MCF 10A (cell line): ENCODE data around the gene MTOR. TPM values are rescaled to one million over a fixed set of nuclear protein-coding genes. Genes with fewer than 3 reads are reported as not detected.

Experiments used
- BruUV-seq: library from RNA; stranded (reverse); fragments of 400-500 nt; replicated peaks from 2 replicates; lab custom pipeline; 2021; lab: Mats Ljungman, UMichigan
- CTCF ChIA-PET: fragments of 300-600 bp; sonication (Branson Sonifier 250); formaldehyde crosslinking; extraction: SDS; loops from one replicate; lab custom pipeline; 2021; ENCODE audit warnings: antibody characterized with exemption, inconsistent platforms; lab: Yijun Ruan, JAX
- POLR2A ChIA-PET: fragments of 300-600, 350-650 bp; sonication (Branson Sonifier 250); formaldehyde crosslinking; extraction: SDS; loops from one replicate; lab custom pipeline; 2020; ENCODE audit warnings: antibody characterized with exemption, inconsistent platforms; lab: Yijun Ruan, JAX
- DNase-seq: peaks from one replicate; pipeline ENCODE4 v3.0.0-alpha.2; 2018; ENCODE audit not compliant: unreplicated experiment
- H3K27ac Mint-ChIP-seq: one replicate; pipeline ENCODE4 v1.8.0; 2022; ENCODE audit warnings: mild to moderate bottlenecking, low read depth, mixed read lengths; ENCODE audit not compliant: unreplicated experiment
- H3K27me3 Mint-ChIP-seq: one replicate; pipeline ENCODE4 v1.8.0; 2022; ENCODE audit warnings: mixed read lengths; ENCODE audit not compliant: insufficient read depth, unreplicated experiment
- H3K36me3 Mint-ChIP-seq: one replicate; pipeline ENCODE4 v1.8.0; 2022; ENCODE audit warnings: mild to moderate bottlenecking, moderate library complexity, mixed read lengths; ENCODE audit not compliant: insufficient read depth, unreplicated experiment
- H3K4me1 Mint-ChIP-seq: one replicate; pipeline ENCODE4 v1.8.0; 2022; ENCODE audit warnings: mixed read lengths; ENCODE audit not compliant: insufficient read depth, unreplicated experiment
- H3K4me3 Mint-ChIP-seq: one replicate; pipeline ENCODE4 v1.8.0; 2022; ENCODE audit warnings: mild to moderate bottlenecking, moderate library complexity, mixed read lengths; ENCODE audit not compliant: unreplicated experiment
- H3K9me3 Mint-ChIP-seq: one replicate; pipeline ENCODE4 v1.8.0; 2022; ENCODE audit warnings: mixed read lengths; ENCODE audit not compliant: unreplicated experiment
- intact Hi-C: fragments of 100-400 bp; cut with micrococcal nuclease; formaldehyde crosslinking; loops from 2 replicates; pipeline ENCODE4 v1.14.1; 2022
- total RNA-seq: library from RNA; stranded (reverse); gene quantifications from 2 replicates; pipeline ENCODE4 v1.2.3, GENCODE V29; 2022
- TF ChIP-seq, protein P1 (sequence below): fragments of 200-600 bp; IDR thresholded peaks from one replicate; pipeline ENCODE4 v1.8.0; 2022; ENCODE audit warnings: antibody characterized with exemption, mild to moderate bottlenecking; ENCODE audit not compliant: unreplicated experiment

MTOR gene
- total RNA-seq, 1 experiment from 2014 or later, result 45.9 TPM

DNA sequence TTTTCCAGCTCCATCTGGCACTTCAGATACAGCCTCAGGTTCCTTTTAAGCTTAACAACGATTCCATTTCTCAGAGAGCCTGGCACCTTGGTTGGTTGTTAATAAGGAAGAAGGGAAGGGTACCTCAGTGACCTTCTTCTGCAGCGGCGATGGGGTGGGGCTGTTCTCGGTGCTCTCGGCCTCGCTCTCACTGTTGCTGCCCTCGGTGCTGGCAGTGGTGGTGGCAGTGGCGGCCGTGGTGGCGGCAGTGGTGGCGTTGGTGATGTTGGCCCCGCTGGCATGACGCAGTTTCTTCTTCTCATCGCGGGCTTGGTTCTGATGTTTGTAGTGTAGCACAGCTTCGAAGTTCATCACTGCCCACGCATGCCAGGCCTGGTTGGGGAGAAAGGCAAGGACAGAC lies 131.9 kb downstream of the MTOR start:
- TF ChIP-seq, protein P1, sequence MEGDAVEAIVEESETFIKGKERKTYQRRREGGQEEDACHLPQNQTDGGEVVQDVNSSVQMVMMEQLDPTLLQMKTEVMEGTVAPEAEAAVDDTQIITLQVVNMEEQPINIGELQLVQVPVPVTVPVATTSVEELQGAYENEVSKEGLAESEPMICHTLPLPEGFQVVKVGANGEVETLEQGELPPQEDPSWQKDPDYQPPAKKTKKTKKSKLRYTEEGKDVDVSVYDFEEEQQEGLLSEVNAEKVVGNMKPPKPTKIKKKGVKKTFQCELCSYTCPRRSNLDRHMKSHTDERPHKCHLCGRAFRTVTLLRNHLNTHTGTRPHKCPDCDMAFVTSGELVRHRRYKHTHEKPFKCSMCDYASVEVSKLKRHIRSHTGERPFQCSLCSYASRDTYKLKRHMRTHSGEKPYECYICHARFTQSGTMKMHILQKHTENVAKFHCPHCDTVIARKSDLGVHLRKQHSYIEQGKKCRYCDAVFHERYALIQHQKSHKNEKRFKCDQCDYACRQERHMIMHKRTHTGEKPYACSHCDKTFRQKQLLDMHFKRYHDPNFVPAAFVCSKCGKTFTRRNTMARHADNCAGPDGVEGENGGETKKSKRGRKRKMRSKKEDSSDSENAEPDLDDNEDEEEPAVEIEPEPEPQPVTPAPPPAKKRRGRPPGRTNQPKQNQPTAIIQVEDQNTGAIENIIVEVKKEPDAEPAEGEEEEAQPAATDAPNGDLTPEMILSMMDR, result no peak
- intact Hi-C loops, result no loop called here
- H3K27ac Mint-ChIP-seq, result no peak overlapping the region
- ChIA-PET POLR2A (interaction anchor here (1.1 kb wide), 1 partner anchor 39 kb away, joined by 3 read pairs; no protein-coding TSS in a partner anchor), CTCF (no interaction called here)
- no peak overlapping the region for H3K4me3 Mint-ChIP-seq
- H3K27me3 Mint-ChIP-seq, result no peaks in the 10 kb centered on the region
- no peaks in the 10 kb centered on the region for H3K9me3 Mint-ChIP-seq
- BruUV-seq, result no TSS peak
- peaks cover 11% of the 10 kb centered on the region for H3K4me1 Mint-ChIP-seq
- peaks cover 87% of the 10 kb centered on the region for H3K36me3 Mint-ChIP-seq
- DNase-seq, result no peak

DNA sequence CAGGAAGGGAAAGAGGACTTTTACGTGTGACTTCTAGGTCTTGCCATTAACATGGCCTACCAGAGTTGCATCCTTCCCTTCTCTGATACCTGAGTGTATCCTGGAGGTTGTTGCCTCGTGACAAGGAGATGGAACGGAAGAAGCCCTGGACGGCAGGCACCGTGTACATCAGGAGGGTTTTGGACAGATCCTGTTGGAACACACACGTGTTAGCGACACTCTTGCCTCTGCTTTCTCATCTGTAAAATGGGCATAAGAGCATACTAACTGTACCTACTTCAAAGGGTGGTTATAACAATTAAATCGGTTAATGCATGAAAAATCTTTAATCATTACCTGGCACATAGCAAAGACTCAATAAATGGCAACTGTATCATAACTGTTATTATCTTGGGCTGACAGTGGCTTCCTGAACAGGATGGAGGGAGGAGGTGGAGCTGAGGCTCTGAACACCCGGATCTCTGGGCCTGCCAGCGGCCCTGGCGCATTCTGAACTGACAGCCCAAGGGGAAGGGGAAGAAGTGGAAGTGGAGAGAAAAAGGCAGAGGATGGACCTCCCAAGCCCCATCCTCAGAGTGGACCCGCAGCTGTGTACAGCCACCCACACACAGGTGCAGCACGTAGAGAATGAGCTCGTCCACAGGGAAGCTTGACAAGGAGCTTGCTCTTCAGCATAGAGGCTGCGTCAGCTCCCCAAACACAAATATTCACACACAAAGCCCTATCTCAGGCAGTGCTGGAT lies 132.5 kb downstream of the MTOR start:
- ChIA-PET CTCF (interaction anchor here (0.6 kb wide), 1 partner anchor 76 kb away, joined by 3 read pairs; no protein-coding TSS in a partner anchor), POLR2A (no interaction called here)
- intact Hi-C loops, result no loop called here
- no peaks in the 10 kb centered on the region for H3K9me3 Mint-ChIP-seq
- no peak overlapping the region for H3K4me3 Mint-ChIP-seq
- BruUV-seq, result no TSS peak
- TF ChIP-seq, protein P1, result no peak
- no peaks in the 10 kb centered on the region for H3K27me3 Mint-ChIP-seq
- H3K4me1 Mint-ChIP-seq, result peaks cover 9% of the 10 kb centered on the region
- peaks cover 88% of the 10 kb centered on the region for H3K36me3 Mint-ChIP-seq
- H3K27ac Mint-ChIP-seq, result no peak overlapping the region
- no peak for DNase-seq

DNA sequence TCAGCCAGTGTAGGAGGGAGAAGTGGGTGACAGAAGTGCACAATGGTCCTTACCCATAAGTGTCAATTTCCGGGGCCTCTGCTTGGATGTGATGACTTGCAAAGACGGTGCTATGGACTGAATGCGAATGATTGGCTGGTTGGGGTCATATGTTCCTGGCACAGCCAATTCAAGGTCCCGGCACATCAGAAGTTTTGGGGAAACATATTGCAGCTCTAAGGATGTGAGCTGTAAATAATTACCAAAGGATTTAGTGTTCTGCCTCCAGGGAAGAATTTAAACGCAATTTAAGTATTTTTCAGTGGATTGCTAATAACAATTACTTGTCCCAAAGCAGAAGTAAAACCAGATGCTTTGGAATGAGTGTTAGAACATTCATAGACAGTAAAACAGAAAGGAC lies 135.8 kb downstream of the MTOR start:
- H3K4me1 Mint-ChIP-seq, result no peaks in the 10 kb centered on the region
- no peak overlapping the region for H3K4me3 Mint-ChIP-seq
- H3K9me3 Mint-ChIP-seq, result no peaks in the 10 kb centered on the region
- TF ChIP-seq, protein P1, result no peak
- H3K36me3 Mint-ChIP-seq, result peaks cover 93% of the 10 kb centered on the region
- no peak overlapping the region for H3K27ac Mint-ChIP-seq
- intact Hi-C loops, result no loop called here
- no TSS peak for BruUV-seq
- no peak for DNase-seq
- ChIA-PET POLR2A (no interaction called here), CTCF (interaction anchor here (0.6 kb wide), 1 partner anchor 110 kb away, joined by 3 read pairs; no protein-coding TSS in a partner anchor)
- no peaks in the 10 kb centered on the region for H3K27me3 Mint-ChIP-seq

DNA sequence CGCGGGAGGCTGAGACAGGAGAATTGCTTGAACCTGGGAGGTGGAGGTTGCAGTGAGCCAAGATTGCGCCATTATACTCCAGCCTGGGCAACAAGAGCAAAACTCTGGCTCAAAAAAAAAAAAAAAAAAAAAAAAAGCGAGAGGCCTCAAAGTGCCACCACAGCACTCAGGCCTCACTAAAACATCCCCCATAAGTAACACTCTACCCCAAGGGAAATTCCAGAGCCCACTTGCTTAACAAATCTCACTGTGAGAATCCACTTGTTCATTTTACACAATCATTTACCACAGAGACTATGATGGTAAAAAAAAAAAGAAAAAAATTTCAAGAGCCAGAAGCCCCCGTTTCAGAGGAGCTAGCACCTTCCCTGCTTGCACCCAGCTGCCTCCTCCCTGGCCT lies 136.4 kb downstream of the MTOR start:
- ChIA-PET POLR2A (no interaction called here), CTCF (interaction anchor here (0.6 kb wide), 1 partner anchor 111 kb away, joined by 3 read pairs; no protein-coding TSS in a partner anchor)
- peaks cover 89% of the 10 kb centered on the region for H3K36me3 Mint-ChIP-seq

More for the DNA sequence above, 136.4 kb downstream of the MTOR start:
- intact Hi-C loops, result no loop called here
- H3K4me3 Mint-ChIP-seq, result no peak overlapping the region
- BruUV-seq, result no TSS peak
- TF ChIP-seq, protein P1, result no peak
- DNase-seq, result no peak
- H3K9me3 Mint-ChIP-seq, result no peaks in the 10 kb centered on the region
- no peak overlapping the region for H3K27ac Mint-ChIP-seq
- H3K4me1 Mint-ChIP-seq, result no peaks in the 10 kb centered on the region
- no peaks in the 10 kb centered on the region for H3K27me3 Mint-ChIP-seq
